ENCODE data around the gene WNK1. TPM values are rescaled to one million over a fixed set of nuclear protein-coding genes. Genes with fewer than 3 reads are reported as not detected.

The WNK1 gene
- 70.2 and 108 TPM in 2 replicates for total RNA-seq

GRCh38 chr12:751999-752694 lies at the start of gene WNK1:
Gene WNK1, plus strand, starts transcription at chr12:752579. Its CDS starts 987 bp downstream, at chr12:753566.

DNA sequence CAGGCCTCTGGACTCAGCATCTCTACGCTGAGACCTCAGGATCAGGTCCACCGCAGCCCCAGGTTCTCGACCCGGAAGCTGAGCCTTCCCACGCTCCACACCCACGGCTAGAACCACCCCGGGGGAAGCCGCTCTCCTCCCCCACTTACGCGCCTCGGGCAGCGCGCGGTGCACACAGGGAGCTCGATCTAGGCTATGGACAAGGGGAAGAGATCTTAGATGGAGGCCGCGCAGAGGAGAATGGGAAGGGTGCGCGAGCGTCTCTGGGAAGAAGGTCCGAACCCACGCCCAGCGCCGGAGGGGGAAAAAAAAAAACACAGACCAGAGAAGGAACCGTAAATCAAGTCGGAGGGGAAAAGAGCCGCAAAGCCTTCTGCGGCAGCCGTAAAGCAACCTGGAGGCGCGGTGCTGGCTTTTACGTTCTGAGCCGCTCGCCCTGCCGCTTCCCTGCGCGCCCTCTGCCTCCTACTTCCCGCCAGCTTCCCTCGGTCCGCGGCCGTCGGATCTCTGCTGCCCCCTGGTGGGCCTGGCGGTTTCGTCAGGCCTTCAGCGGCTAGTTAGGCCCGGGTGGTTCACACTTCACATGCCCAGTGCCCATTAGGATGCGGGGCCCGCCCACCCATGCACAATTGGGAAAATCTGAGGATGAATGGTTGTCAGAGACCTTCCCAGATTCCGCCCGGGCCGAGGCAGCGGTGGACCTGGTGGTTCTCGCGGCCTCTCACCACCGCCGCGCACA lies 197.2 kb downstream of the WNK1 start, which contains the start of gene RAD52:
TSS of gene RAD52 (minus strand) at position 242 of the 739 bp plus-strand sequence. CDS start 16,636 bp downstream, outside the sequence.

Small RNA genes within 50 kb of the gene (small RNA-seq; reads per million reads assigned to genes)
- gene RNU4ATAC16P (ENCODE audit: low replicate concordance) = not detected

Other genes with a start within 250 kb of the WNK1 start
- gene NINJ2, start 89.1 kb upstream of the WNK1 start, total RNA-seq = 0.22 and 0.57 TPM in 2 replicates
- gene RAD52, start 197.1 kb downstream of the WNK1 start, total RNA-seq = 9.0 and 10.7 TPM in 2 replicates
- 33.2 and 51.9 TPM in 2 replicates for gene ERC1, start 238.6 kb downstream of the WNK1 start, total RNA-seq

Data from placental pericyte (primary cell).